Activated CD4-positive, alpha-beta T cell treated with anti-CD3 and anti-CD28 coated beads for 48 hours (primary cell): Measurements from ENCODE around the gene ZNF212.

Source experiments
- DNase-seq: peaks from one replicate; pipeline ENCODE4 v3.0.0-alpha.2; 2020

The ZNF212 gene

GRCh38 chr7:149239345-149240143 lies at the start of gene ZNF212:
Gene ZNF212 (plus strand): TSS chr7:149239651. CDS start chr7:149239779, 128 bp downstream.
- peak; percentile 93 for DNase-seq

- DNase-seq: no peak
These were observed 47.6 kb upstream of the ZNF212 start for GRCh38 chr7:149191851-149192250.

GRCh38 chr7:149194799-149195179 lies 44.7 kb upstream of the ZNF212 start:
- DNase-seq: no peak

GRCh38 chr7:149195180-149196150 lies 44.0 kb upstream of the ZNF212 start, which contains the start of gene ZNF282:
Gene ZNF282 (plus strand): TSS chr7:149195546. CDS start chr7:149195590, 44 bp downstream.
- DNase-seq: peak; percentile 87

GRCh38 chr7:149196151-149196704 lies 43.2 kb upstream of the ZNF212 start:
- DNase-seq: peak; percentile 32

GRCh38 chr7:149196705-149197171 lies 42.7 kb upstream of the ZNF212 start:
- peak; percentile 28 for DNase-seq

- DNase-seq: no peak
These were observed 41.8 kb upstream of the ZNF212 start for GRCh38 chr7:149197675-149198074.

GRCh38 chr7:149198161-149198816 lies 41.2 kb upstream of the ZNF212 start:
- no peak for DNase-seq

- no peak for DNase-seq
These were observed 40.0 kb upstream of the ZNF212 start for GRCh38 chr7:149199234-149199995.

- DNase-seq: peak; percentile 50
These were observed 36.6 kb upstream of the ZNF212 start for GRCh38 chr7:149202831-149203231.

GRCh38 chr7:149205690-149206381 lies 33.6 kb upstream of the ZNF212 start:
- DNase-seq: no peak

- no peak for DNase-seq
These were observed 32.0 kb upstream of the ZNF212 start for GRCh38 chr7:149207324-149208035.

- peak; percentile 93 for DNase-seq
These were observed 29.8 kb upstream of the ZNF212 start for GRCh38 chr7:149209518-149210269.

- no peak for DNase-seq
These were observed 28.9 kb upstream of the ZNF212 start for GRCh38 chr7:149210551-149210950.

- no peak for DNase-seq
These were observed 25.3 kb upstream of the ZNF212 start for GRCh38 chr7:149214020-149214720.

GRCh38 chr7:149216402-149216801 lies 23.0 kb upstream of the ZNF212 start:
- no peak for DNase-seq

- DNase-seq: no peak
These were observed 21.9 kb upstream of the ZNF212 start for GRCh38 chr7:149217570-149217969.

- no peak for DNase-seq
These were observed 20.7 kb upstream of the ZNF212 start for GRCh38 chr7:149218469-149219420.
